H9 (cell line): Measurements from ENCODE around the gene WDR44. TPM values are rescaled to one million over a fixed set of nuclear protein-coding genes. Genes with fewer than 3 reads are reported as not detected.

Experiments used
- DNase-seq: peaks from one replicate; pipeline ENCODE4 v3.0.0-alpha.2; 2017
- H2AFZ ChIP-seq: one replicate; pipeline ENCODE4 v1.6.1; 2013; ENCODE audit warnings: mild to moderate bottlenecking, low read length, control low read depth, moderate library complexity
- H2AK5ac ChIP-seq: 2 replicates; pipeline ENCODE4 v1.6.1; 2013; ENCODE audit warnings: low read length, control low read depth, mixed read lengths; ENCODE audit not compliant: insufficient read length
- H2BK120ac ChIP-seq: one replicate; pipeline ENCODE4 v1.6.1; 2013; ENCODE audit warnings: low read depth, mild to moderate bottlenecking, low read length, control low read depth, inconsistent platforms; ENCODE audit not compliant: poor library complexity, severe bottlenecking
- H2BK12ac ChIP-seq: 2 replicates; pipeline ENCODE4 v1.6.1; 2013; ENCODE audit warnings: low read length, control low read depth, mixed read lengths, low read depth; ENCODE audit not compliant: insufficient read length
- H2BK15ac ChIP-seq: 2 replicates; pipeline ENCODE4 v1.6.1; 2013; ENCODE audit warnings: low read depth, low read length, control low read depth
- H2BK20ac ChIP-seq: one replicate; pipeline ENCODE4 v1.6.1; 2013; ENCODE audit warnings: low read depth, mild to moderate bottlenecking, low read length, control low read depth, inconsistent platforms; ENCODE audit not compliant: poor library complexity, severe bottlenecking
- H2BK5ac ChIP-seq: 2 replicates; pipeline ENCODE4 v1.6.1; 2013; ENCODE audit warnings: low read length, control low read depth, mixed read lengths; ENCODE audit not compliant: insufficient read length
- H3K14ac ChIP-seq: 2 replicates; pipeline ENCODE4 v1.6.1; 2013; ENCODE audit warnings: low read length, control low read depth; ENCODE audit not compliant: insufficient read depth
- H3K18ac ChIP-seq: 2 replicates; pipeline ENCODE4 v1.6.1; 2013; ENCODE audit warnings: low read depth, mild to moderate bottlenecking, mixed read lengths, low read length, control low read depth; ENCODE audit not compliant: insufficient read length
- H3K23ac ChIP-seq: 2 replicates; pipeline ENCODE4 v1.6.1; 2013; ENCODE audit warnings: low read length, control low read depth, mixed read lengths, low read depth; ENCODE audit not compliant: insufficient read length
- H3K23me2 ChIP-seq: 2 replicates; pipeline ENCODE4 v1.6.1; 2013; ENCODE audit warnings: low read depth, mild to moderate bottlenecking, mixed read lengths, low read length, control low read depth; ENCODE audit not compliant: insufficient read length, poor library complexity, severe bottlenecking
- H3K27ac ChIP-seq: 2 replicates; pipeline ENCODE4 v1.5.1; 2013; ENCODE audit warnings: low read length, control low read depth, mixed read lengths, low read depth; ENCODE audit not compliant: insufficient read length
- H3K27me3 ChIP-seq: 2 replicates; pipeline ENCODE4 v1.6.1; 2013; ENCODE audit warnings: low read length, control low read depth, inconsistent platforms; ENCODE audit not compliant: insufficient read depth
- H3K4ac ChIP-seq: 2 replicates; pipeline ENCODE4 v1.6.1; 2013; ENCODE audit warnings: low read depth, mild to moderate bottlenecking, control low read depth, inconsistent platforms, low read length, moderate library complexity
- H3K4me1 ChIP-seq: 2 replicates; pipeline ENCODE4 v1.6.1; 2013; ENCODE audit warnings: low read length, control low read depth, inconsistent platforms; ENCODE audit not compliant: insufficient read depth
- H3K4me2 ChIP-seq: 2 replicates; pipeline ENCODE4 v1.6.1; 2013; ENCODE audit warnings: low read length, control low read depth, mixed read lengths; ENCODE audit not compliant: insufficient read length, insufficient read depth
- H3K56ac ChIP-seq: 2 replicates; pipeline ENCODE4 v1.6.1; 2013; ENCODE audit warnings: low read depth, mild to moderate bottlenecking, mixed read lengths, low read length, control low read depth; ENCODE audit not compliant: insufficient read length
- H3K79me1 ChIP-seq: 2 replicates; pipeline ENCODE4 v1.6.1; 2013; ENCODE audit warnings: low read depth, mild to moderate bottlenecking, moderate library complexity, low read length, control low read depth, inconsistent platforms; ENCODE audit not compliant: insufficient read depth, poor library complexity, severe bottlenecking
- H3K79me2 ChIP-seq: 2 replicates; pipeline ENCODE4 v1.6.1; 2013; ENCODE audit warnings: low read length, control low read depth, inconsistent platforms; ENCODE audit not compliant: insufficient read depth
- H3K9ac ChIP-seq: 2 replicates; pipeline ENCODE4 v1.6.1; 2013; ENCODE audit warnings: low read length, control low read depth, mixed read lengths; ENCODE audit not compliant: insufficient read length; ENCODE audit errors: extremely low read depth
- H3K9me3 ChIP-seq: one replicate; pipeline ENCODE4 v1.6.1; 2013; ENCODE audit warnings: low read depth, low read length, inconsistent platforms; ENCODE audit not compliant: control insufficient read depth
- H3T11ph ChIP-seq: one replicate; pipeline ENCODE4 v1.6.1; 2013; ENCODE audit warnings: mild to moderate bottlenecking, low read length, control low read depth, inconsistent platforms
- H4K20me1 ChIP-seq: one replicate; pipeline ENCODE4 v1.6.1; 2013; ENCODE audit not compliant: control insufficient read depth, insufficient read length, insufficient read depth
- H4K5ac ChIP-seq: 2 replicates; pipeline ENCODE4 v1.6.1; 2013; ENCODE audit warnings: low read depth, mild to moderate bottlenecking, mixed read lengths, low read length, control low read depth; ENCODE audit not compliant: insufficient read length
- H4K8ac ChIP-seq: replicated peaks from 2 replicates; pipeline ENCODE4 v1.6.1; 2013; ENCODE audit warnings: low read length, control low read depth, mixed read lengths, low read depth; ENCODE audit not compliant: insufficient read length
- H4K91ac ChIP-seq: 2 replicates; pipeline ENCODE4 v1.6.1; 2013; ENCODE audit warnings: low read depth, mild to moderate bottlenecking, moderate library complexity, mixed read lengths, low read length, control low read depth; ENCODE audit not compliant: insufficient read length
- H3K27ac Mint-ChIP-seq, 3 experiments: 2 replicates in 2 of 3; 3 replicates in 1 of 3; pipeline ENCODE4 v1.8.0; 2020 to 2021; ENCODE audit warnings: mixed read lengths in 3 of 3, mild to moderate bottlenecking in 1 of 3, moderate library complexity in 1 of 3
- H3K27me3 Mint-ChIP-seq: 2 replicates; pipeline ENCODE4 v1.8.0; 2021; ENCODE audit warnings: low read depth, mild to moderate bottlenecking, moderate library complexity, mixed read lengths
- H3K36me3 Mint-ChIP-seq, 3 experiments: 2 replicates in 2 of 3; 3 replicates in 1 of 3; pipeline ENCODE4 v1.8.0; 2020 to 2021; ENCODE audit warnings: low read depth in 3 of 3, mixed read lengths in 3 of 3; ENCODE audit not compliant: insufficient read depth in 1 of 3
- H3K4me1 Mint-ChIP-seq, 2 experiments: 2 replicates each; pipeline ENCODE4 v1.8.0; 2020; ENCODE audit warnings: mixed read lengths in 2 of 2
- H3K4me3 Mint-ChIP-seq, 2 experiments: 2 replicates in 1 of 2; 3 replicates in 1 of 2; pipeline ENCODE4 v1.8.0; 2020 to 2021; ENCODE audit warnings: mild to moderate bottlenecking in 2 of 2, mixed read lengths in 2 of 2, moderate library complexity in 1 of 2
- H3K9me3 Mint-ChIP-seq, 2 experiments: 2 replicates in 1 of 2; 3 replicates in 1 of 2; pipeline ENCODE4 v1.8.0; 2020; ENCODE audit warnings: mild to moderate bottlenecking in 2 of 2, mixed read lengths in 2 of 2, moderate library complexity in 1 of 2
- WGBS: extraction: QIAGEN DNeasy Blood & Tissue Kit; methylation state at CpG from one replicate; pipeline ENCODE4 v1.1.7; 2013; ENCODE audit warnings: missing lambda C conversion rate, low lambda C conversion rate, mixed read lengths; ENCODE audit not compliant: insufficient read length; ENCODE audit errors: extremely low coverage; 5-methylcytosine and 5-hydroxymethylcytosine counted together
- total RNA-seq: library from RNA; stranded (reverse); gene quantifications from 2 replicates; pipeline ENCODE4 v1.2.1, GENCODE V29; 2021
- TF ChIP-seq, protein P1 (sequence below): fragments of 200-600 bp; sonication (generic); conservative IDR thresholded peaks from 3 replicates; pipeline ENCODE4 v1.8.0; 2021; ENCODE audit warnings: antibody characterized with exemption, mild to moderate bottlenecking

Gene WDR44
- total RNA-seq, 1 experiment from 2014 or later = 29.6 TPM

DNA sequence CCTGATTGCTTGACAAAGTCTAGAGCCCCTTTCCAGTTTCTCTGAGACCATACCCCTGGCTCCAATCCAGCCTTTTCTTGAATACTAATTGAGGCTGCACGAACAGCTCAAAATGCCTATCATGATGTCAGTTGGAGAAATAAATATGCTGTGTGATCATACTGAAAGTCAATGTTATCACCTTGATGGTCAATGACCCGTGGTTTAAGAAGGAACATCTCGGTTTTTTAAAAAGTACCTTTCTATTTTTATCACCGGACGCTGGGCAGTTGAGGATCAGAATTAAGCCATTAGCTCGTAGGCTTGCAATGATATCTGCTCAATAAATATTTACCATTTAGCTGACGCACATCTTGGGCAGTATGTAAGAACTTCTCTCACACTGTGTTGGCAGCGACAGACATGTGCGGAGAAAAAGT is 852 bp upstream of the WDR44 start:
- H4K20me1 ChIP-seq = no peaks in the 10 kb centered on the region
- no peaks in the 10 kb centered on the region for H3K27me3 ChIP-seq
- H3K23ac ChIP-seq = no peak overlapping the region
- peak overlapping the region; percentile 67 for H3K9ac ChIP-seq
- H2AK5ac ChIP-seq = no peak overlapping the region
- no peak overlapping the region for H2BK20ac ChIP-seq
- H3K4me2 ChIP-seq = peak overlapping the region; percentile 58
- no CpG with 5 or more reads among the region's 9 CpGs for WGBS
- H3K27ac ChIP-seq = no peak overlapping the region
- H3K9me3 Mint-ChIP-seq = no peaks in the 10 kb centered on the region; a peak in 1 of 5 replicates
- H3K79me2 ChIP-seq = peaks cover 15% of the 10 kb centered on the region; the same call in 1 of the 2 replicates
- H3T11ph ChIP-seq = no peak overlapping the region
- no peak overlapping the region for H3K18ac ChIP-seq
- no peaks in the 10 kb centered on the region for H3K4me1 ChIP-seq
- H3K56ac ChIP-seq = no peak overlapping the region
- peaks cover 0 to 2% (median 0%) of the 10 kb centered on the region in 3 experiments; a peak in 2 of 7 replicates for H3K36me3 Mint-ChIP-seq
- H2AFZ ChIP-seq = no peak overlapping the region
- H2BK12ac ChIP-seq = no peak overlapping the region
- H3K23me2 ChIP-seq = peaks cover 4% of the 10 kb centered on the region
- peak overlapping the region in 2 of 3 experiments; percentile 72 to 94; a peak in 3 of 7 replicates for H3K27ac Mint-ChIP-seq
- no peak overlapping the region for H4K8ac ChIP-seq
- no peak for DNase-seq
- no peak overlapping the region for H3K4ac ChIP-seq
- no peak overlapping the region for H2BK120ac ChIP-seq
- no peak overlapping the region for H3K14ac ChIP-seq
- peaks cover 8 to 36% of the 10 kb centered on the region in 2 experiments for H3K4me1 Mint-ChIP-seq
- TF ChIP-seq, protein P1, sequence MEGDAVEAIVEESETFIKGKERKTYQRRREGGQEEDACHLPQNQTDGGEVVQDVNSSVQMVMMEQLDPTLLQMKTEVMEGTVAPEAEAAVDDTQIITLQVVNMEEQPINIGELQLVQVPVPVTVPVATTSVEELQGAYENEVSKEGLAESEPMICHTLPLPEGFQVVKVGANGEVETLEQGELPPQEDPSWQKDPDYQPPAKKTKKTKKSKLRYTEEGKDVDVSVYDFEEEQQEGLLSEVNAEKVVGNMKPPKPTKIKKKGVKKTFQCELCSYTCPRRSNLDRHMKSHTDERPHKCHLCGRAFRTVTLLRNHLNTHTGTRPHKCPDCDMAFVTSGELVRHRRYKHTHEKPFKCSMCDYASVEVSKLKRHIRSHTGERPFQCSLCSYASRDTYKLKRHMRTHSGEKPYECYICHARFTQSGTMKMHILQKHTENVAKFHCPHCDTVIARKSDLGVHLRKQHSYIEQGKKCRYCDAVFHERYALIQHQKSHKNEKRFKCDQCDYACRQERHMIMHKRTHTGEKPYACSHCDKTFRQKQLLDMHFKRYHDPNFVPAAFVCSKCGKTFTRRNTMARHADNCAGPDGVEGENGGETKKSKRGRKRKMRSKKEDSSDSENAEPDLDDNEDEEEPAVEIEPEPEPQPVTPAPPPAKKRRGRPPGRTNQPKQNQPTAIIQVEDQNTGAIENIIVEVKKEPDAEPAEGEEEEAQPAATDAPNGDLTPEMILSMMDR = no peak
- H3K27me3 Mint-ChIP-seq = no peaks in the 10 kb centered on the region
- peak overlapping the region; percentile 92 to 99 for H3K4me3 Mint-ChIP-seq
- H2BK15ac ChIP-seq = no peak overlapping the region
- no peak overlapping the region for H4K91ac ChIP-seq
- H3K79me1 ChIP-seq = no peaks in the 10 kb centered on the region
- no peak overlapping the region for H4K5ac ChIP-seq
- H2BK5ac ChIP-seq = no peak overlapping the region
- H3K9me3 ChIP-seq = peaks cover 7% of the 10 kb centered on the region
